Activated T-cell treated with anti-CD3 and anti-CD28 coated beads for 24 hours (primary cell): ENCODE data around the gene KCNN3.

Experiments used
- DNase-seq: peaks from one replicate; pipeline ENCODE4 v3.0.0-alpha.2; 2020; ENCODE audit warnings: low read depth

The KCNN3 gene

GRCh38 chr1:154840269-154841176 is 29.6 kb downstream of the KCNN3 start:
- DNase-seq, result no peak

- DNase-seq, result no peak
These were observed 30.4 kb downstream of the KCNN3 start for GRCh38 chr1:154839691-154840090.

GRCh38 chr1:154838988-154839387 is 31.1 kb downstream of the KCNN3 start:
- no peak for DNase-seq

GRCh38 chr1:154838461-154838860 is 31.6 kb downstream of the KCNN3 start:
- DNase-seq, result no peak

GRCh38 chr1:154837672-154838171 is 32.4 kb downstream of the KCNN3 start:
- no peak for DNase-seq

GRCh38 chr1:154837034-154837671 is 32.9 kb downstream of the KCNN3 start:
- DNase-seq, result no peak

GRCh38 chr1:154835531-154836324 is 34.4 kb downstream of the KCNN3 start:
- no peak for DNase-seq

- DNase-seq, result no peak
These were observed 36.2 kb downstream of the KCNN3 start for GRCh38 chr1:154833841-154834240.

- no peak for DNase-seq
These were observed 36.9 kb downstream of the KCNN3 start for GRCh38 chr1:154833209-154833608.

GRCh38 chr1:154832384-154832783 is 37.7 kb downstream of the KCNN3 start:
- DNase-seq, result no peak

- no peak for DNase-seq
These were observed 38.6 kb downstream of the KCNN3 start for GRCh38 chr1:154831462-154831861.

GRCh38 chr1:154829062-154829461 is 41.0 kb downstream of the KCNN3 start:
- no peak for DNase-seq

GRCh38 chr1:154824179-154825000 is 45.7 kb downstream of the KCNN3 start:
- DNase-seq, result no peak

GRCh38 chr1:154822717-154823116 is 47.4 kb downstream of the KCNN3 start:
- DNase-seq, result no peak

- DNase-seq, result no peak
These were observed 47.8 kb downstream of the KCNN3 start for GRCh38 chr1:154822233-154822632.

- DNase-seq, result no peak
These were observed 49.0 kb downstream of the KCNN3 start for GRCh38 chr1:154821083-154821482.

- no peak for DNase-seq
These were observed 49.4 kb downstream of the KCNN3 start for GRCh38 chr1:154820646-154821045.

GRCh38 chr1:154819628-154820590 is 50.2 kb downstream of the KCNN3 start:
- DNase-seq, result no peak

- DNase-seq, result no peak
These were observed 51.2 kb downstream of the KCNN3 start for GRCh38 chr1:154818911-154819310.

GRCh38 chr1:154816937-154817336 is 53.1 kb downstream of the KCNN3 start:
- no peak for DNase-seq
